HL-60 (cell line): Measurements from ENCODE around the gene CLEC4M.

Experiments used
- DNase-seq, 2 experiments: peaks; one replicate each; pipeline ENCODE4 v3.0.0-alpha.2; 2010 to 2020; ENCODE audit warnings: low read depth in 1 of 2, low spot score in 1 of 2
- H3K27ac ChIP-seq: fragments of 250-450 bp; sonication (Bioruptor Pico); replicated peaks from 2 replicates; pipeline ENCODE4 v1.5.1; 2020; ENCODE audit warnings: mild to moderate bottlenecking, moderate library complexity
- H3K27me3 ChIP-seq: fragments of 250-450 bp; sonication (Bioruptor Pico); 2 replicates; pipeline ENCODE4 v1.5.1; 2021; ENCODE audit warnings: mild to moderate bottlenecking, moderate library complexity; ENCODE audit not compliant: insufficient read depth, poor library complexity, severe bottlenecking
- H3K4me3 ChIP-seq: replicated peaks from 2 replicates; pipeline ENCODE4 v1.5.1; 2011; ENCODE audit warnings: mild to moderate bottlenecking, control low read depth, low read length; ENCODE audit not compliant: insufficient read depth
- GABPA ChIP-seq: IDR thresholded peaks from 2 replicates; pipeline ENCODE4 v1.6.1; 2012; ENCODE audit warnings: low read depth
- POLR2AphosphoS5 ChIP-seq: IDR thresholded peaks from 2 replicates; pipeline ENCODE4 v1.6.1; 2012; ENCODE audit warnings: low read depth
- SPI1 ChIP-seq: IDR thresholded peaks from 2 replicates; pipeline ENCODE4 v1.6.1; 2012; ENCODE audit warnings: low read depth, mild to moderate bottlenecking, borderline replicate concordance
- TF ChIP-seq, protein P1 (sequence below): IDR thresholded peaks from one replicate; pipeline ENCODE4 v1.5.1; 2011; ENCODE audit warnings: low read length, control low read depth, inconsistent platforms; ENCODE audit not compliant: insufficient read depth
- TF ChIP-seq, protein P2 (sequence below): IDR thresholded peaks from 2 replicates; pipeline ENCODE4 v1.6.1; 2012; ENCODE audit warnings: low read depth; ENCODE audit not compliant: insufficient replicate concordance

The CLEC4M gene

DNA sequence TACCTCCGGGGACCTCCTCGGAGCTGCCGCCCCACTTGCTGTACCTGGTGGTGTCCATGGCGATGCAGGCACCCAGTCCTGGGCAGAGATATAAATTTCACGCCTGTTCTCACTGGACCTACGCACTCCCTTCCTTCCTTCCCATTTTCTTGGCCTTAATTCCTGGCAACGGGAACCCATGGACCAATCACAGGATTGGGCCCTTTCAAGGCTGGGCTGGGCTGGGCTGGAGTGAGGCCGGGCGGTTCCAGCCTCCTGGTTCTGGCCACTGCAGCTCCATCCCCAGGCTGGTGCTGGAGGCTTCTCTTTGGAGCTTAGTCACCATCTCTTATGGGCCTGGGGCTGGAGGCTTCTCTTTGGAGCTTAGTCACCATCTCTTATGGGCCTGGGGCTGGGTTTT, 31.0 kb upstream of the CLEC4M start, which contains the start of gene CLEC4G:
Gene CLEC4G, minus strand, starts transcription at position 66 of the 400 bp plus-strand sequence. Its CDS starts 8 bp downstream, at position 58.
- DNase-seq, result no peak
- no peak within 1 kb of the TSS for H3K4me3 ChIP-seq
- peaks cover 3% of the 10 kb centered on the region for H3K27me3 ChIP-seq
- TF ChIP-seq, protein P1, sequence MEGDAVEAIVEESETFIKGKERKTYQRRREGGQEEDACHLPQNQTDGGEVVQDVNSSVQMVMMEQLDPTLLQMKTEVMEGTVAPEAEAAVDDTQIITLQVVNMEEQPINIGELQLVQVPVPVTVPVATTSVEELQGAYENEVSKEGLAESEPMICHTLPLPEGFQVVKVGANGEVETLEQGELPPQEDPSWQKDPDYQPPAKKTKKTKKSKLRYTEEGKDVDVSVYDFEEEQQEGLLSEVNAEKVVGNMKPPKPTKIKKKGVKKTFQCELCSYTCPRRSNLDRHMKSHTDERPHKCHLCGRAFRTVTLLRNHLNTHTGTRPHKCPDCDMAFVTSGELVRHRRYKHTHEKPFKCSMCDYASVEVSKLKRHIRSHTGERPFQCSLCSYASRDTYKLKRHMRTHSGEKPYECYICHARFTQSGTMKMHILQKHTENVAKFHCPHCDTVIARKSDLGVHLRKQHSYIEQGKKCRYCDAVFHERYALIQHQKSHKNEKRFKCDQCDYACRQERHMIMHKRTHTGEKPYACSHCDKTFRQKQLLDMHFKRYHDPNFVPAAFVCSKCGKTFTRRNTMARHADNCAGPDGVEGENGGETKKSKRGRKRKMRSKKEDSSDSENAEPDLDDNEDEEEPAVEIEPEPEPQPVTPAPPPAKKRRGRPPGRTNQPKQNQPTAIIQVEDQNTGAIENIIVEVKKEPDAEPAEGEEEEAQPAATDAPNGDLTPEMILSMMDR, result no peak
- TF ChIP-seq GABPA, result no peak
- TF ChIP-seq, protein P2, sequence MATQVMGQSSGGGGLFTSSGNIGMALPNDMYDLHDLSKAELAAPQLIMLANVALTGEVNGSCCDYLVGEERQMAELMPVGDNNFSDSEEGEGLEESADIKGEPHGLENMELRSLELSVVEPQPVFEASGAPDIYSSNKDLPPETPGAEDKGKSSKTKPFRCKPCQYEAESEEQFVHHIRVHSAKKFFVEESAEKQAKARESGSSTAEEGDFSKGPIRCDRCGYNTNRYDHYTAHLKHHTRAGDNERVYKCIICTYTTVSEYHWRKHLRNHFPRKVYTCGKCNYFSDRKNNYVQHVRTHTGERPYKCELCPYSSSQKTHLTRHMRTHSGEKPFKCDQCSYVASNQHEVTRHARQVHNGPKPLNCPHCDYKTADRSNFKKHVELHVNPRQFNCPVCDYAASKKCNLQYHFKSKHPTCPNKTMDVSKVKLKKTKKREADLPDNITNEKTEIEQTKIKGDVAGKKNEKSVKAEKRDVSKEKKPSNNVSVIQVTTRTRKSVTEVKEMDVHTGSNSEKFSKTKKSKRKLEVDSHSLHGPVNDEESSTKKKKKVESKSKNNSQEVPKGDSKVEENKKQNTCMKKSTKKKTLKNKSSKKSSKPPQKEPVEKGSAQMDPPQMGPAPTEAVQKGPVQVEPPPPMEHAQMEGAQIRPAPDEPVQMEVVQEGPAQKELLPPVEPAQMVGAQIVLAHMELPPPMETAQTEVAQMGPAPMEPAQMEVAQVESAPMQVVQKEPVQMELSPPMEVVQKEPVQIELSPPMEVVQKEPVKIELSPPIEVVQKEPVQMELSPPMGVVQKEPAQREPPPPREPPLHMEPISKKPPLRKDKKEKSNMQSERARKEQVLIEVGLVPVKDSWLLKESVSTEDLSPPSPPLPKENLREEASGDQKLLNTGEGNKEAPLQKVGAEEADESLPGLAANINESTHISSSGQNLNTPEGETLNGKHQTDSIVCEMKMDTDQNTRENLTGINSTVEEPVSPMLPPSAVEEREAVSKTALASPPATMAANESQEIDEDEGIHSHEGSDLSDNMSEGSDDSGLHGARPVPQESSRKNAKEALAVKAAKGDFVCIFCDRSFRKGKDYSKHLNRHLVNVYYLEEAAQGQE, result no peak
- TF ChIP-seq SPI1, result no peak
- no peak for TF ChIP-seq POLR2AphosphoS5
- no peak within 1 kb of the TSS for H3K27ac ChIP-seq

DNA sequence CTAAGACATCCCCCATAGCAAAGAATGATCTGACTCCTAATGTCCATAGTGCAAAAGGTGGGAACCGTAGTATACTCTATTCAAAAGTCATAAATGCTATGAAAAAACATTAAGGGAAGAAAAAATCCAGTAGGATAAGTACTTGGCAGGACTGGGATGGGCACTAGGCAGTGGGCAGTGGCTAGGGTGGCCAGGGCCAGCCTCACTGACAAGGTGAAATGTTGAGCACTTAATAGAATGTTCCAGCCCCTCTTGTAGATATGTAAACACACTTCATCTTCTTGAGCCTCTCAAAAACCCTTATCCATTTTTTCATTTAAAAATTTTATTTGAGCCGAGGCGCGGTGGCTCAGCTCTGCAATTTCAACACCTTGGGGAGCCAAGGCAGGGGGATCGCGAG, 29.7 kb upstream of the CLEC4M start:
- no peak overlapping the region for H3K4me3 ChIP-seq
- no peak for DNase-seq
- peaks cover 3% of the 10 kb centered on the region for H3K27me3 ChIP-seq
- H3K27ac ChIP-seq, result no peak overlapping the region
- TF ChIP-seq POLR2AphosphoS5, result no peak
- TF ChIP-seq, protein P2, result no peak
- TF ChIP-seq GABPA, result no peak
- no peak for TF ChIP-seq SPI1
- TF ChIP-seq, protein P1, result no peak

DNA sequence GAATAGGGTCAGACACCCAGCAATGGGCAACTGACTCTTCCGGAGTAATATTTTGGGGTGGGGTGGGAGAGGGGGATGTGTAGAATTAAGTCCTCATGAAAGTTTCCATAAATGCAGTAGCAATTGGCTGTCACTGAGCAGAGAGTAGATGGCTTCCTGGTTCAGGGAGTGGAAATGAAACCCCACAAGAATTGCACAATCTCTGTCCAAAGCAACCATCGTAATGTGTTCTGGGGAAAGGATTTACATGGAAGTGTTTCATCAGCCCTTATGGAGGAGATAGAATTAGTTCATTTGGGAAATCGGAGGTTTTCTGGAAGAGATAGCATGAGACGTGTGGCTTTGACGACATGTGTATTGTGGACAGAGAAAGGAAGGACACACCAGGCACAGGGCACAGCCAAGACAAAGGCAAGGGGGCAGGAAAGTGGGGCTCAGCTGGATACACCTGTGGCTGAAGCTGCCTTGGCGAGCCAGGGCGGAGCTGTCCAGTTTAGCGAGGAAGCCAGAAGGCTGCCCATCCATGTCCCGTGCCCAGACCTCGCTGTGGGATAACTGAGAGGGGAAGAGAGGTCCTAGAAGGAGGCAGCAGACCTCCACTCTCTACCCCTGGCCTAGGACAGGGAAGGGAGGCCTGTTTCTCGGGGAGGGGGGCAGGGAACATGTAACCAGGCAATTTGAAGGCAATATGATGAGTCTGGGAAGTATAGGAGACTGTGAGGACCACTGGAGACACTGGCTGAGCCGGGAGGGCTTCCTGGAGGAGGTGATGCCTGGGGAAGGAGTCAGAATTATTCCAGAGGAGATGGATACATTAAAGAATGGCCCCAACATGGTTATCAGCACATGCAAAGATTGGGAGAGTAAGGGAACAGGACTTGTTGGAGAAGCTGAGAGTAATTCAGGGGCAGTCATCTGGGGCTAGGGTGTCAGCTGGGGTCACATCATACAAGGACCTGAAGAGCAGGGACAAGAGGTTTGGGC, 28.5 kb upstream of the CLEC4M start:
- DNase-seq, result peak; percentile 70 to 89
- Histone ChIP-seq H3K4me3 (no peak overlapping the region), H3K27me3 (peaks cover 3% of the 10 kb centered on the region), H3K27ac (peak overlapping the region; percentile 30; the same call in 1 of the 2 replicates)
- TF ChIP-seq, protein P2, result no peak
- TF ChIP-seq, protein P1, result no peak
- TF ChIP-seq POLR2AphosphoS5, result no peak
- TF ChIP-seq GABPA, result no peak
- no peak for TF ChIP-seq SPI1
